VCaP (cell line): ENCODE results near the gene MTG2.

Source experiments
- H3K27ac ChIP-seq: fragments of 450-650 bp; 2 replicates; pipeline ENCODE4 v1.5.1; 2017
- TF ChIP-seq, protein P1 (sequence below): fragments of 450-650 bp; conservative IDR thresholded peaks from 2 replicates; pipeline ENCODE4 v1.5.1; 2017; ENCODE audit warnings: mild to moderate bottlenecking, moderate library complexity

The MTG2 gene

DNA sequence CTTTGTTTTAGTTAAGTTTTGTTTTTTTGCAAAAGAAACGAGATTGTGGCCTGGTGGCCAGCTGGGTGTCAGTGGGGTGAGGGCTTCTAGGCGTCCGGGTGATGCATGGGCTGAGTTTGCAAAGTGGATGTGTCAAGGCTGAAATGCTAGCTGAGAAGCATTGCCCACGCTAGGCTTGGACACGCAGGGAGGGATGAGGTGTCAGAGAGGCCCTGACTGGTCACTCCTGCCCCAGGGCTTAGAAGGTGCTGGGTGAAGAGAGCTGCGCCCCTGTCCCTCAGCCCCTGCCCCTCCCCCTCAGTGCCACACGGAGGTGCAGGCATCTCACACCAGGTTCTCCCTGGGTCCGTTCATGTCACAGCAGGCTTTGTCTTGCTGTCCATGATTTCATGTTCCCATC, 63.6 kb downstream of the MTG2 start:
- H3K27ac ChIP-seq = peak overlapping the region; percentile 43
- TF ChIP-seq, protein P1, sequence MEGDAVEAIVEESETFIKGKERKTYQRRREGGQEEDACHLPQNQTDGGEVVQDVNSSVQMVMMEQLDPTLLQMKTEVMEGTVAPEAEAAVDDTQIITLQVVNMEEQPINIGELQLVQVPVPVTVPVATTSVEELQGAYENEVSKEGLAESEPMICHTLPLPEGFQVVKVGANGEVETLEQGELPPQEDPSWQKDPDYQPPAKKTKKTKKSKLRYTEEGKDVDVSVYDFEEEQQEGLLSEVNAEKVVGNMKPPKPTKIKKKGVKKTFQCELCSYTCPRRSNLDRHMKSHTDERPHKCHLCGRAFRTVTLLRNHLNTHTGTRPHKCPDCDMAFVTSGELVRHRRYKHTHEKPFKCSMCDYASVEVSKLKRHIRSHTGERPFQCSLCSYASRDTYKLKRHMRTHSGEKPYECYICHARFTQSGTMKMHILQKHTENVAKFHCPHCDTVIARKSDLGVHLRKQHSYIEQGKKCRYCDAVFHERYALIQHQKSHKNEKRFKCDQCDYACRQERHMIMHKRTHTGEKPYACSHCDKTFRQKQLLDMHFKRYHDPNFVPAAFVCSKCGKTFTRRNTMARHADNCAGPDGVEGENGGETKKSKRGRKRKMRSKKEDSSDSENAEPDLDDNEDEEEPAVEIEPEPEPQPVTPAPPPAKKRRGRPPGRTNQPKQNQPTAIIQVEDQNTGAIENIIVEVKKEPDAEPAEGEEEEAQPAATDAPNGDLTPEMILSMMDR = no peak

DNA sequence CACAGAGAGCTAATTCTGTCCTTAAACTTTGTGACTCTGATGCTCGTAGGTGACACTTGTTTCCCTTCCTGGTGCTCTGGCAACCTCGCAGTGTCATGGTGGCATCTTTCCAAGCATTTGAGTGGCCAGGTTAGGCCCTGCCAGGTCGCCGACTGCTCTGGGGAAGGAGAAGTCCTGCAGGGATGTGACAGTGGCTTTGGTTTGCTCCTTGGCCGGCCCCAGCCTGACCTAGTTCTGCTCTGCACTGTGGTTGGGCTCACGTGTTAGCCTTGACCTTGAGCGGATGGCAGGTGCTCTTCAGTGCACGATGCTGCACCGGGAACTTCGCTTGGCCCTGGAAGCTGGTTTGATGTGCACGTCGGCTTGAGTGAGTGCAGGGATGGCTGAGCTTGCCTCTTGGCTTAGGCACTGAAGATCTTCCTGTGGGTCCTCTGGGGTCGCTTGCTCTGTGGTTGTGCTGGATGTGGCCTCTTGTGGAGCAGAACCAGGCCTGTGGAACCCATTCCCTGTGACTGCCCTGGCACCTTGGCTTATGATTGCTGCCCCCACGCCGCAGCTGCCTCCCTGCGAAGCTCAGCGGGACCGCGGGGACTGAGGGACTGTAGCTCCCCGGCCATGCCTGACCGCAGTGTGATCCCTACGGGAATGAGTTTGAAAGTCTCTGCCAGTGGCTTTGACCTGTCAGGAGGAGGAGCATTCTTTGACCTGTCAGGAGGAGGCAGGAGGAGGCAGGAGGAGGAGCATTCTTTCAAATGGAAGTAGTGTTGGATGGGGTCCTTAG, 64.2 kb downstream of the MTG2 start:
- TF ChIP-seq, protein P1 = no peak
- peak overlapping the region; percentile 43 for H3K27ac ChIP-seq

DNA sequence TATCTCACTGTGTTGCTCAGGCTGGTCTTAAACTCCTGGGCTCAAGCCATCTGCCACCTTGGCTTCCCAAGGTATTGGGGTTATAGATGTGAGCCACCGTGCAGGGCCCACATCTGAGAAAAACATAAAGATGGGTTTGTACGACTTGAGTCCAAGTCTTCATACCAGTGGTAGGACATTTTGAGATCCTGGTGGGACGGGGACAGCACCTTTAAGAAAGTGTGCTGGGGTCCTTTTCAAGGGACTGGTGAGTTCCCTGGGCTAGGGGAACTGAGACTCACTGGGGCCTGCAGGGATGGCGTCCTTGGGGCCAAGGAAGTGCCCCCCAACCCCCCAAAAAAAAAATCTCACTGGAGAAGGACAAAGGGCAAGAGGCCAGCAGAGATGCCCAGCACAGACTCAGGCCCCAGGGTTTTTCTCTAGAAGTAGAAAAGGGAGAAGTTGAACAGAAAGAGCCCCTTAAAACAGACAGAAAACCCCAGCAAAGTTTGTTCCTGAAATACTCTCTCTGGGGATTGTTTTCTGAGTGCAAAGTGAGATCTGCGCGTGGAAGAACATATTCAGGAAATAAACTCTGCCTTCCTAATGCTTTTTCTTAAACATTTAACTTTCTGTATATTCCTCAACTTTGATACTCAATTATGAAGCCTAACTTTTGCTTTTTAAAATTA, 66.2 kb downstream of the MTG2 start:
- TF ChIP-seq, protein P1 = no peak
- H3K27ac ChIP-seq = no peak overlapping the region

DNA sequence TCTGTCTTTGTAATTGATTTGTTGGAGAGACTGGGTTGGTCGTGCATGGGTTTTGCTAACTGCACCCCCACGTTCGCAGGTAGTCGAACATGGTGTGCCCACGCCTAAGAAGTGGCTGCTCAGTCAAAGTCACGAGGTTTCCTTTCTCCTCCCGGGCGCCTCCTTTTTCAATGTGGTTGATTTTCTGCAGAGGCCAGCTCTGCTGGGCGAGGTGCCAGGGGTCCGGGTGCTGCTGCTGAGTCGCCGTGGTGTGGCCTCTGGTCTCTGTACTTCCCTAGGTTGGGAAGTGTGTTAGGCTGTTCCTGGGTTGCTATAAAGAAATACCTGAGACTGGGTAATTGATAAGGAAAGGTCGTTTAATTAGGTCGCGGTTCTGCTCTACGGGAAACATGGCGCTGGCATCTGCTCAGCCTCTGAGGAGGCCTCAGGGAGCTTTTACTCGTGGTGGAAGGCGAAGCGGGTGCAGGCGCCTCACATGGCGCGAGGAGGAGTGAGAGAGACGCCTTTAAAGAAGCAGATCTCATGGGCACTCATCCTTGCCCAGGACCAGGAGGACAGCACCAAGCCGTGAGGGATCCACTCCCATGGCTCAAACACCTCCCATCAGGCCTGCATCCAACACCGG, 69.6 kb downstream of the MTG2 start:
- H3K27ac ChIP-seq = no peak overlapping the region
- TF ChIP-seq, protein P1 = no peak
